Osteoblast (primary cell): ENCODE data around the gene NOL9. TPM values are rescaled to one million over a fixed set of nuclear protein-coding genes. Genes with fewer than 3 reads are reported as not detected.

Experiments
- DNase-seq: peaks from one replicate; pipeline ENCODE4 v3.0.0; 2011; ENCODE audit warnings: low spot score, mixed read lengths; ENCODE audit not compliant: insufficient read length; ENCODE audit errors: missing footprints
- H2AFZ ChIP-seq: 2 replicates; pipeline ENCODE4 v1.6.0; 2011; ENCODE audit warnings: mild to moderate bottlenecking, low read length
- H3K27ac ChIP-seq: 2 replicates; pipeline ENCODE4 v1.5.1; 2011; ENCODE audit warnings: mild to moderate bottlenecking, low read depth, low read length, moderate library complexity
- H3K27me3 ChIP-seq: 2 replicates; pipeline ENCODE4 v1.6.0; 2012; ENCODE audit warnings: mild to moderate bottlenecking, control low read depth, inconsistent platforms, low read length, moderate library complexity; ENCODE audit not compliant: insufficient read depth
- H3K36me3 ChIP-seq: 2 replicates; pipeline ENCODE4 v1.5.1; 2011; ENCODE audit warnings: mild to moderate bottlenecking, low read length, control low read depth, moderate library complexity; ENCODE audit not compliant: insufficient read depth
- H3K4me1 ChIP-seq: 2 replicates; pipeline ENCODE4 v1.5.1; 2011; ENCODE audit warnings: mild to moderate bottlenecking, low read length, control low read depth, moderate library complexity; ENCODE audit not compliant: insufficient read depth
- H3K4me2 ChIP-seq: 2 replicates; pipeline ENCODE4 v1.6.0; 2011; ENCODE audit warnings: mild to moderate bottlenecking, low read length; ENCODE audit not compliant: insufficient read depth
- H3K4me3 ChIP-seq: fragments of 200-600 bp; sonication (generic); 3 replicates; pipeline ENCODE4 v1.5.1; 2012; ENCODE audit warnings: mild to moderate bottlenecking, low read length, inconsistent platforms; ENCODE audit not compliant: insufficient read depth
- H3K79me2 ChIP-seq: 2 replicates; pipeline ENCODE4 v1.6.0; 2012; ENCODE audit warnings: mild to moderate bottlenecking, low read length, control low read depth, inconsistent platforms; ENCODE audit not compliant: insufficient read depth
- H3K9me3 ChIP-seq: 2 replicates; pipeline ENCODE4 v1.5.1; 2011; ENCODE audit warnings: low read depth, low read length, control low read depth
- H4K20me1 ChIP-seq: 2 replicates; pipeline ENCODE4 v1.6.0; 2012; ENCODE audit warnings: mild to moderate bottlenecking, low read length, control low read depth; ENCODE audit not compliant: insufficient read depth
- total RNA-seq: library from RNA; depleted of rRNA; stranded (reverse); fragments of >200 nt; gene quantifications from 2 replicates; pipeline ENCODE4 v1.2.3, GENCODE V29; 2012
- TF ChIP-seq, protein P1 (sequence below): IDR thresholded peaks from 2 replicates; pipeline ENCODE4 v1.5.1; 2011; ENCODE audit warnings: mild to moderate bottlenecking, low read depth, low read length, moderate library complexity; ENCODE audit errors: extremely low read depth

NOL9 gene
- total RNA-seq, 1 donor, result 31.1 TPM

GRCh38 chr1:6513320-6513801 lies 41.0 kb downstream of the NOL9 start:
- no peaks in the 10 kb centered on the region for H3K27me3 ChIP-seq
- no peaks in the 10 kb centered on the region for H3K79me2 ChIP-seq
- no peak overlapping the region for H3K27ac ChIP-seq
- TF ChIP-seq, protein P1, sequence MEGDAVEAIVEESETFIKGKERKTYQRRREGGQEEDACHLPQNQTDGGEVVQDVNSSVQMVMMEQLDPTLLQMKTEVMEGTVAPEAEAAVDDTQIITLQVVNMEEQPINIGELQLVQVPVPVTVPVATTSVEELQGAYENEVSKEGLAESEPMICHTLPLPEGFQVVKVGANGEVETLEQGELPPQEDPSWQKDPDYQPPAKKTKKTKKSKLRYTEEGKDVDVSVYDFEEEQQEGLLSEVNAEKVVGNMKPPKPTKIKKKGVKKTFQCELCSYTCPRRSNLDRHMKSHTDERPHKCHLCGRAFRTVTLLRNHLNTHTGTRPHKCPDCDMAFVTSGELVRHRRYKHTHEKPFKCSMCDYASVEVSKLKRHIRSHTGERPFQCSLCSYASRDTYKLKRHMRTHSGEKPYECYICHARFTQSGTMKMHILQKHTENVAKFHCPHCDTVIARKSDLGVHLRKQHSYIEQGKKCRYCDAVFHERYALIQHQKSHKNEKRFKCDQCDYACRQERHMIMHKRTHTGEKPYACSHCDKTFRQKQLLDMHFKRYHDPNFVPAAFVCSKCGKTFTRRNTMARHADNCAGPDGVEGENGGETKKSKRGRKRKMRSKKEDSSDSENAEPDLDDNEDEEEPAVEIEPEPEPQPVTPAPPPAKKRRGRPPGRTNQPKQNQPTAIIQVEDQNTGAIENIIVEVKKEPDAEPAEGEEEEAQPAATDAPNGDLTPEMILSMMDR, result no peak
- H3K9me3 ChIP-seq, result no peaks in the 10 kb centered on the region
- H3K4me2 ChIP-seq, result no peak overlapping the region
- DNase-seq, result peak; percentile 77
- no peaks in the 10 kb centered on the region for H3K4me1 ChIP-seq
- H3K36me3 ChIP-seq, result no peaks in the 10 kb centered on the region
- no peak overlapping the region for H3K4me3 ChIP-seq
- no peaks in the 10 kb centered on the region for H4K20me1 ChIP-seq
- no peak overlapping the region for H2AFZ ChIP-seq

GRCh38 chr1:6512908-6513280 lies 41.4 kb downstream of the NOL9 start:
- TF ChIP-seq, protein P1, result no peak
- Histone ChIP-seq H3K27ac (no peak overlapping the region), H2AFZ (no peak overlapping the region), H3K4me3 (no peak overlapping the region), H3K27me3 (no peaks in the 10 kb centered on the region), H3K79me2 (no peaks in the 10 kb centered on the region), H4K20me1 (no peaks in the 10 kb centered on the region), H3K4me1 (no peaks in the 10 kb centered on the region), H3K4me2 (no peak overlapping the region), H3K36me3 (no peaks in the 10 kb centered on the region), H3K9me3 (no peaks in the 10 kb centered on the region)
- peak; percentile 48 for DNase-seq

DNA sequence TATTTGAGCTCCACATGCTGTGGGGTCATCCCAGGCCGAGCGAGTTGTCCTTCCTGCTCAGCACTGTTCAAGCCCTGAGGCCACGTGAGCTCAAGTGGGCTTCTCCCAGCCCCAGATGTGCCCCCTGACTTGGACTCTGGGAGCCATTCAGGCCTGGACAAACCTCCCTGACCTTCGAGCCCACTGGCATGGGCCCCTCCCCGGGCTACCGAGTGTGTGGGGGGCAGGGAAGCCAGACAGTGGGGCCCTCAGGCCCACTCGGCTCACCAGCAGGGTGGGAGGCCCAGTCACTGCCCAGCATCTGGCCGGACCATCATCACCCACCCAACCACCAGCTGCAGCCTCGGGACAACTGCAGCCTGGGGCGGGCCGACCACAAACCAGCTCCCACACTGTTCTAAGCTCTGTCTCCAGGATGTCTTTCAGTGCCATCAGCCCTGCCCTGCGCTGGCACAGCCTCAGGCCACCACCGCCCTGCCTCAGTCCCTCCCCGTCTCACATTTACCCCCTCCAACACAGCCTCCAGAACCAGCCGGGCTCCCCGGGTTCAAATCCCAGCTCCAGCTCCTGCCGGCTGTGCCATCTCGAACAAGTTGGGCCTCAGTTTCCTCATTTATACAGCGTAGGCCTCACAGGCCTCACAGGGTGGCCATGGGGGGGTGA lies 41.9 kb downstream of the NOL9 start:
- no peaks in the 10 kb centered on the region for H4K20me1 ChIP-seq
- H3K9me3 ChIP-seq, result no peaks in the 10 kb centered on the region
- no peaks in the 10 kb centered on the region for H3K27me3 ChIP-seq
- H3K36me3 ChIP-seq, result no peaks in the 10 kb centered on the region
- H3K4me1 ChIP-seq, result no peaks in the 10 kb centered on the region
- H2AFZ ChIP-seq, result no peak overlapping the region
- no peak overlapping the region for H3K4me3 ChIP-seq
- TF ChIP-seq, protein P1, result no peak
- peak; percentile 79 for DNase-seq
- H3K27ac ChIP-seq, result no peak overlapping the region
- H3K79me2 ChIP-seq, result no peaks in the 10 kb centered on the region
- H3K4me2 ChIP-seq, result no peak overlapping the region

DNA sequence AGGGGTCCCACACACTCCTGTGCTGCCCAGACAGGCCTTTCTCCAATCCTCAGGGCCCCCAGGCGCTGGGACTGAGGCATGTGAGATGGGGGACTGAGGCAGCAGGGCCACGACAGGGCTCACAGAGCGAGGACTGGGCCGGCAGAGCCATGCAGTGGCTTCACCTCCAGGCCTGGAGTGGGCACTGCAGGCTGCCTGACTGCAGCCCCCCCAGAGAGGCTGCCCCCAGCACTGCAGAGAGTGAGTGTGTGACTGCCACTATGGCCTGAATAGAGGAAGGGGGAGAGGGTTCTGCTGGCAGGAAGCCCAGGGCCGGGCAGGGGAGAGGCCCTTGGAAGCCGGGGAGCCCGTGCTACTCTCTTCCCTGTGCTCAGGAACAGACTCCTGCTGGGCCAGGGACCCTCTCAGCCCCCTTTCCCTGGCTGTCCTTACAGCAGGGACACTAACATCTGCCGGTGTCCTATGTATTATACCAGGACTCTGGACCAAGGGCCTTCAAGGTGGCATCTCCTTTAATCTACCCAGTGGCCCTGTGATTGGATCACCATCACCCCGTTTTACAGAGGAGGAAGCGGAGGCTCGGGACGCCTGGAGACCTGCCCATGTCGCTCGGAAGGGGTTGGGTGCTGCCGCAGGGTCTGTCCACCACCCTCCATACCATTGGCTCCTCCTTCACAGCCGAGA lies 42.6 kb downstream of the NOL9 start:
- no peaks in the 10 kb centered on the region for H3K79me2 ChIP-seq
- H2AFZ ChIP-seq, result no peak overlapping the region
- no peak overlapping the region for H3K4me3 ChIP-seq
- no peaks in the 10 kb centered on the region for H3K27me3 ChIP-seq
- H3K4me2 ChIP-seq, result no peak overlapping the region
- H3K4me1 ChIP-seq, result no peaks in the 10 kb centered on the region
- DNase-seq, result peak; percentile 78
- H3K27ac ChIP-seq, result no peak overlapping the region
- no peaks in the 10 kb centered on the region for H3K36me3 ChIP-seq
- no peaks in the 10 kb centered on the region for H3K9me3 ChIP-seq
- no peaks in the 10 kb centered on the region for H4K20me1 ChIP-seq
- TF ChIP-seq, protein P1, result no peak
